Cardiac muscle cell (in vitro differentiated cells and primary cell): ENCODE data around the gene KLF8. TPM values are rescaled to one million over a fixed set of nuclear protein-coding genes. Genes with fewer than 3 reads are reported as not detected.

Experiments
- DNase-seq, 2 donors: peaks; one replicate each; pipeline versions ENCODE4 v3.0.0 to v3.0.0-alpha.2; 2010 to 2017; ENCODE audit warnings: low read depth in 1 of 2, low spot score in 1 of 2
- H3K27ac ChIP-seq: fragments of 200-600 bp; sonication (generic); 2 replicates; pipeline ENCODE4 v1.5.1; 2016
- H3K27me3 ChIP-seq: fragments of 200-600 bp; sonication (generic); 2 replicates; pipeline ENCODE4 v1.6.0; 2016; ENCODE audit warnings: control low read depth
- H3K36me3 ChIP-seq: fragments of 200-600 bp; sonication (generic); 2 replicates; pipeline ENCODE4 v1.5.1; 2016; ENCODE audit warnings: control low read depth
- H3K4me1 ChIP-seq: fragments of 200-600 bp; sonication (generic); 2 replicates; pipeline ENCODE4 v1.8.1; 2017; ENCODE audit warnings: low read depth, mild to moderate bottlenecking, mixed run types
- H3K4me3 ChIP-seq: fragments of 200-600 bp; sonication (generic); 2 replicates; pipeline ENCODE4 v1.5.1; 2016; ENCODE audit warnings: mild to moderate bottlenecking
- H3K9me3 ChIP-seq: fragments of 200-600 bp; sonication (generic); 2 replicates; pipeline ENCODE4 v1.5.1; 2017; ENCODE audit warnings: low read depth, mild to moderate bottlenecking, control low read depth
- polyA plus RNA-seq: library from polyadenylated mRNA; unstranded; fragments of >200 nt; fragmentation: Nextera tagmentation; extraction: Ambion mirVana; gene quantifications from 2 replicates; pipeline ENCODE4 v1.2.1, GENCODE V29; 2016
- total RNA-seq: library from RNA; depleted of rRNA; stranded (reverse); fragments of >200 nt; gene quantifications from 2 replicates; pipeline ENCODE4 v1.2.3, GENCODE V29; 2016
- TF ChIP-seq, protein P1 (sequence below): IDR thresholded peaks from 2 replicates; pipeline ENCODE4 v1.5.1; 2012; ENCODE audit warnings: low read depth, mild to moderate bottlenecking, low read length

The KLF8 gene
- total and polyA plus RNA-seq, 2 experiments from 2014 or later: 4.3 to 9.4 TPM

DNA sequence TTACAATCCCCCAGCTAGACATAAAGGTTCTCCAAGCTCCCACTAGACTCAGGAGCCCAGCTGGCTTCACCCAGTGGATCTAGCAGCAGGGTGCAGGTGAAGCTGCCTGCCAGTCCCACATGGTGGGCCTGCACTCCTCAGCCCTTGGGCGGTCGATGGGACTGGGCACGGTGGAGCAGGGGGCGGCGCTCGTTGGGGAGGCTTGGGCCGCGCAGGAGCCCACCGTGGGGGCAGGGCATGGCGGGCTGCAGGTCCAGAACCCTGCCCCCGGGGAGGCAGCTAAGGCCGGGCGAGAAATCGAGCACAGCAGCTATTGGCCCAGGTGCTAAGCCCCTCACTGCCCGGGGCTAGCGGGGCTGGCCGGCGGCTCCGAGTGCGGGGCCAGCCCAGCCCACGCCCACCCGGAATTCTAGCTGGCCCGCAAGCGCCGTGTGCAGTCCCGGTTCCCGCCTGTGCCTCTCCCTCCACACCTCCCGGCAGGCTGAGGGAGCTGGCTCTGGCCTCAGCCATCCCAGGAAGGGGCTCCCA lies 9.6 kb upstream of the KLF8 start:
- no peaks in the 10 kb centered on the region for H3K9me3 ChIP-seq
- TF ChIP-seq, protein P1, sequence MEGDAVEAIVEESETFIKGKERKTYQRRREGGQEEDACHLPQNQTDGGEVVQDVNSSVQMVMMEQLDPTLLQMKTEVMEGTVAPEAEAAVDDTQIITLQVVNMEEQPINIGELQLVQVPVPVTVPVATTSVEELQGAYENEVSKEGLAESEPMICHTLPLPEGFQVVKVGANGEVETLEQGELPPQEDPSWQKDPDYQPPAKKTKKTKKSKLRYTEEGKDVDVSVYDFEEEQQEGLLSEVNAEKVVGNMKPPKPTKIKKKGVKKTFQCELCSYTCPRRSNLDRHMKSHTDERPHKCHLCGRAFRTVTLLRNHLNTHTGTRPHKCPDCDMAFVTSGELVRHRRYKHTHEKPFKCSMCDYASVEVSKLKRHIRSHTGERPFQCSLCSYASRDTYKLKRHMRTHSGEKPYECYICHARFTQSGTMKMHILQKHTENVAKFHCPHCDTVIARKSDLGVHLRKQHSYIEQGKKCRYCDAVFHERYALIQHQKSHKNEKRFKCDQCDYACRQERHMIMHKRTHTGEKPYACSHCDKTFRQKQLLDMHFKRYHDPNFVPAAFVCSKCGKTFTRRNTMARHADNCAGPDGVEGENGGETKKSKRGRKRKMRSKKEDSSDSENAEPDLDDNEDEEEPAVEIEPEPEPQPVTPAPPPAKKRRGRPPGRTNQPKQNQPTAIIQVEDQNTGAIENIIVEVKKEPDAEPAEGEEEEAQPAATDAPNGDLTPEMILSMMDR: no peak
- no peaks in the 10 kb centered on the region for H3K27me3 ChIP-seq
- H3K4me3 ChIP-seq: no peak overlapping the region
- DNase-seq: no peak
- H3K4me1 ChIP-seq: no peaks in the 10 kb centered on the region
- H3K27ac ChIP-seq: no peak overlapping the region
- H3K36me3 ChIP-seq: no peaks in the 10 kb centered on the region

DNA sequence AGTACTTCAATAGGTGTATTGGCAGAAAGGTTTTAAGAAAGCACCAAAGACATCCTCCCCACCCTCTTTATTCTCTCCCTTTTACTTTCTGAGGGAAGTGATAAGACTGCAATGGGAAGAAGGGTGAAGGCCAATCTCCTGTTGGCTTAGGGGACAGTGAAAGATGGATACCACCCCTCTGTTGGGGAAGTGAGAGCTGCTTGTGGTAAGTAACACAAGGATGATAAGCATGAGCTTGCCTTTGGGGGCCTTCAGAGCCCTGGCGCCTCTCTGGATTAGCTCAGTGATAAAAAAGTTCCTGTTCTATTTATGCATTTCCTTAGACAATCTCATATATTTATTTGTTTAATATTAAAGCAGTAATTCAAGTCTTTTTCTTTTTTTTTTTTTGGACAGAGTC lies 5.2 kb upstream of the KLF8 start:
- Histone ChIP-seq H3K4me3 (no peak overlapping the region), H3K27ac (no peak overlapping the region), H3K4me1 (no peaks in the 10 kb centered on the region), H3K36me3 (no peaks in the 10 kb centered on the region), H3K27me3 (no peaks in the 10 kb centered on the region), H3K9me3 (no peaks in the 10 kb centered on the region)
- DNase-seq: no peak
- TF ChIP-seq, protein P1: no peak

DNA sequence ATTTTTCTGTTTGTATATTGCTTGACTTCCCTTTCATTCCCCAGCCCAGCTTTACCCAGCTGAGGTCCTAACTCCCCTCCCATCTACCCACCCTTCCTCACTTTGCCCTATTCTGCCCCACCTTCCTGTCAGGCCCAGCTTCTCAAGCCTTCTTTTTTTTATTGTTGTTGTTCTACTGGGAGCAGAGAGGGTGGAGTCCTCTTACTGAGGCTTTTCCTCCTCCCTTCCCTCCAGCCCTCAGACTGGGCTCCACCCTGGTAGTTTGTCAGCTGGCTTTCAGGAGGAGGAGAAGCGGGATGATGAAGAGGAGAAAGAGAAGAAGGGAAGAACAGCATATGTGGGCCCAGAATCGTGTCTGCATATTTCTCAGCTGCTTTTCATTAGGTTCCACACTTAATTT lies 3.2 kb upstream of the KLF8 start:
- DNase-seq: no peak
- Histone ChIP-seq H3K27me3 (no peaks in the 10 kb centered on the region), H3K4me1 (no peaks in the 10 kb centered on the region), H3K4me3 (no peak overlapping the region), H3K36me3 (no peaks in the 10 kb centered on the region), H3K9me3 (no peaks in the 10 kb centered on the region), H3K27ac (no peak overlapping the region)
- TF ChIP-seq, protein P1: no peak

DNA sequence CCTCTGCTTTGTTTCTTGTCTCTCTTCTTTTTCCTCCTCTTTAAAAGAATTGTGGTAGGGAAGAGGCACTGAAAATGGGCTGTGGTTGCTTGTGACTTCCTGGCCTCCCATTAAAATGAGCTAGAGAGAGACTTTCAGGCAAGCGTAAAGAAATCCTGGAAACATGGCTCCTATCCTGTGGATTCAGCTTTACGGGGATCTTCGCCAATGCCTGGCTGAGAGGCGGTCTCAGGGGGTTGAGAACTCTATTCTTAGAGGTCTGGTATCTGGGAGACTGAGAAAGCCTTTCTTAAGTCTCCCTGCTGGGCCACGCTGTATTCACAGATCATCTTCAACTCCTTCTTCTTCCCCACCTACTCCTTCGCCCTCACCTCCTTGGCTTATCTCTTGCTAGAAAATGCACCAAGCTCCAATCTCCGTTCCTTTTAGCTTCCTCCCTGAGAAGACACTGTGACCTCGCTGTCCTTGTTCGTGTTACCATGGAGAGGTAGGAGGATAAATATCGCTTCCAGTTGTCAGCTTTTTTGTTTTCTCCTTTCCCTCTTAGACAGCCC lies 542 bp upstream of the KLF8 start:
- no peaks in the 10 kb centered on the region for H3K27me3 ChIP-seq
- H3K9me3 ChIP-seq: no peaks in the 10 kb centered on the region
- peak in 1 of 2 donors; percentile 2 for DNase-seq
- H3K4me3 ChIP-seq: peak overlapping the region; percentile 26
- H3K4me1 ChIP-seq: no peaks in the 10 kb centered on the region
- no peaks in the 10 kb centered on the region for H3K36me3 ChIP-seq
- TF ChIP-seq, protein P1: no peak
- no peak overlapping the region for H3K27ac ChIP-seq

GRCh38 chrX:56233100-56233499 lies 944 bp downstream of the KLF8 start:
- Histone ChIP-seq H3K36me3 (no peaks in the 10 kb centered on the region), H3K9me3 (no peaks in the 10 kb centered on the region), H3K4me3 (peak overlapping the region; percentile 26), H3K27me3 (no peaks in the 10 kb centered on the region), H3K4me1 (no peaks in the 10 kb centered on the region), H3K27ac (no peak overlapping the region)
- TF ChIP-seq, protein P1: no peak
- DNase-seq: peak in 1 of 2 donors; percentile 13
